Transverse colon (tissue), 3 donors: ENCODE measurements around the gene MCC.

ENCODE experiments used
- CTCF ChIP-seq, 5 experiments: fragments of 200-600 bp in 3 of 5; fragments of 450-650 bp in 2 of 5; sonication (generic) in 3 of 5; IDR thresholded peaks; 1 replicate in 2 of 5; 2 replicates in 3 of 5; pipeline ENCODE4 v1.5.1; 2016 to 2017; ENCODE audit warnings: antibody characterized with exemption in 5 of 5, inconsistent platforms in 3 of 5, mild to moderate bottlenecking in 2 of 5, moderate library complexity in 1 of 5
- EP300 ChIP-seq: sonication (generic); formaldehyde crosslinking; IDR thresholded peaks from one replicate; pipeline ENCODE4 v1.6.1; 2017; ENCODE audit warnings: antibody characterized with exemption, low read depth
- POLR2A ChIP-seq: fragments of 450-650 bp; IDR thresholded peaks from one replicate; pipeline ENCODE4 v1.6.1; 2016; ENCODE audit warnings: antibody characterized with exemption, mild to moderate bottlenecking, moderate library complexity

DNA sequence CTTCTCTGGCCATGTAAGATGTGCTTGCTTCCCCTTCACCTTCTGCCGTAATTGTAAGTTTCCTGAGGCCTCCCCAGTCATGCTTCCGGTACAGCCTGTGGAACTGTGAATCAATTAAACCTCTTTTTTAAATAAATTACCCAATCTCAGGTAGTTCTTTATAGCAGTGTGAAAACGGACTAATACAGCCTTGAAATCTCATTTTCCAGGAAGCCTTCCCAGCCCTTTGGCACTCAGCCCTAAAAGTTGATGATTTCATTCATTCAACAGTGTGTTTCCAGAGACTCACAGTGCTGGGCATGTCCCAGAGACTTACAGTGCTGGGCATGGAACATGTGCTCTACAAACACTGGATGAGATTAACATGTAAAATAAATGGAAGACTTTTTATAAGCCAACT, 375.8 kb downstream of the MCC start:
- TF ChIP-seq CTCF (IDR thresholded peaks at IDR 0.05): no peak
- no peak for TF ChIP-seq POLR2A
- TF ChIP-seq EP300: no peak
